ENCODE measurements around the gene ASTN2.
"Not testable (repeated sequence)": the region's sequence is repeated elsewhere in the genome, so short reads cannot be mapped to it uniquely, and the experiment has no call there.

ASTN2 gene

GRCh38 chr9:116928289-116928688 is 486.6 kb downstream of the ASTN2 start:
- no peak for DNase-seq (ENCODE audit: low spot score)

- no peak for DNase-seq (ENCODE audit: low spot score)
Measured at GRCh38 chr9:116927726-116928125, 487.1 kb downstream of the ASTN2 start.

- DNase-seq (ENCODE audit: low spot score) = no peak
Measured at GRCh38 chr9:116925121-116925520, 489.7 kb downstream of the ASTN2 start.

- DNase-seq (ENCODE audit: low spot score) = no peak
Measured at GRCh38 chr9:116924462-116925110, 490.3 kb downstream of the ASTN2 start.

- DNase-seq (ENCODE audit: low spot score) = not testable (repeated sequence)
Measured at GRCh38 chr9:116917895-116918508, 496.9 kb downstream of the ASTN2 start.

DNA sequence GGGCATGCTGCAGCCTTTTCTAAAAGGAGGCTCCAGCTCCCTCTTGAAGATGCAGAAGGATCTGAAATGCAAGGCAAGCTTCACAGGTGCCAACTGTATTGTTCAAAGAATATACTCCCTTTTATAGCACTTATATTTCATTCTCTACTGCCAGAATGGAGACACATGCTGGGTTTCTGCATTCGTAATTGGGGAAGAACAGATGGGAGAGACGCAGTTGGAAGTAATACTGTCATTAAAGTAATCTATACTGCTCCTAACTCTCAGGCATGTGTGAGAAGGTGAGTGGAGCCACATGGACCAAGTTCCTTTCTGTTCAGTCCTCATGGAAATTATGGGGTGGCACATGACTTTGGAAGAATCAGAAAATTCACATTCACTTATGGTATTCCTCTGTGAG is 501.3 kb downstream of the ASTN2 start:
- DNase-seq (ENCODE audit: low spot score) = no peak

DNA sequence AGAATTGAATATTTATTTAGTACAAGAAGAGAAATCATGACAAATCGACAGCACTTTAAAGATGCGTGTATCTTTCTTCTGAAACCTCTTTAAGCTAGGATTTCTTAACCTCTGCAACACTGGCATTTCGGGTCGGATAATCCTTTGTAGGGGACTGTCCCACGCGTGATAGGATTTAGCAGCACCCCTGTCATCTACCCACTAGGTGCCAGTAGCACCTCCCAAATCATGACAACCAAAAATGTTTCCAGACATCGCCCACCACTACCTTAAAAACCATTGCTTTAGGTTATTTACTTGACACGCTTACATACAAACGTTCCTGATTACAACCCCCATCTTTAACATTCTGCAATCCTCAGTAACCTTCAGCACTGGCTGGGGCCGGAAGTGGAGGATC is 504.7 kb downstream of the ASTN2 start:
- no peak for DNase-seq (ENCODE audit: low spot score)

DNA sequence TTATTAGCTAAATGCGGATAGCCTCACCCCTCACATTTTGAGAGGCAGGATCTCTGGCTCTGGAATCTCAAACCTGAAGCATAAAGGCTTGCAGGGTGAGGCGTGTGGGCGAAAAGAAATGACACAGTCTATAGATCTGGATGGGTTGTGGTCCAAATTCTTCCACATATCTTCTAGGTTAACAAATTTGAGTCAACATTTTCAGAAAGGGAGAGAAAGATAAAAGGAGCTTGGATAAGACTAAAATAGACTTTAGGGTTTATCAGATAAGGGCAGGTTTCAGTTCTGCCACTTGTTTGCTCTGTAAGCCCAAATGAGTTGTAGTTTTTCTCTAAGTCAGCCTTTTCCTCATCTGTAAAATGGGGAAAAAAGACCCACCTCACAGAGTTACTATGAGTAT is 506.9 kb downstream of the ASTN2 start:
- DNase-seq (ENCODE audit: low spot score) = no peak

DNA sequence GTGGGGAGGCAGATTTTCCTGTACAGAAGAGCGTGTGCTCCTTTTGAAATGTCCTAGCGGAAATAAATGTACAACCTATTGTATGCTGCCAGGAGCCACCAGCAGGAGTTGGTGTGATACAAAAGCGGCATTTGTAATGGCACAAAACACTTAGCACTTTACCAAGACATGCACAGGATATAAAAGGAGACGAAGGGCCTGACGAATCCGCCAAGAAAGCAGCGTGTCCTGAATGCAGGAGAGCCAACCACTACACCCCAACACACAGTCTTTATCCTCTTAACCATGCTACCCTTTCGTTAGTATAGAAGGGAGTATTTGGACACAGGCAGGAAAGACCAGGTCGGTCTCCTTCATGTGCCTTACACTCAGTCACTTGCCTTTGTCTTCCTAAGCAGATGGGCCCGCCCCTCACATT is 509.7 kb downstream of the ASTN2 start:
- no peak for DNase-seq (ENCODE audit: low spot score)

DNA sequence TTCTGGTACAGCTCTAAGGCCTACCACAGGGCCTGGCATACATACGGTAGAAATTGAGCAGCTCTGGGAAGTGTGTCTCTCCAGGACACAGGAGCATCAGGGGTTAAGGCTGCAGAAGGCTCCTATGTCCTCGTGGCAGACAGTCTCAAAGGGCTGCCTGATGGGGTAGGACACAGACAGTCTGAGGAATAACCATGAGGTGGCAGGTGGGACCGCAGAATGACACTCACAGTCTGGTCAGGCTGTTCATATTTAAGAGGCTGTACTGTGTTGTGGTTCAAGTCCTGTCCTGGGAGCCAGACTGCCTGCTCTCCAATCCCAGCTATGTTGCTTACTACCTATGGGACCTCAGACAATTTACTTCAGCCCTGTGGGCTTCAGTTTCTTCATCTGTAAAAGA is 510.7 kb downstream of the ASTN2 start:
- DNase-seq (ENCODE audit: low spot score) = no peak

DNA sequence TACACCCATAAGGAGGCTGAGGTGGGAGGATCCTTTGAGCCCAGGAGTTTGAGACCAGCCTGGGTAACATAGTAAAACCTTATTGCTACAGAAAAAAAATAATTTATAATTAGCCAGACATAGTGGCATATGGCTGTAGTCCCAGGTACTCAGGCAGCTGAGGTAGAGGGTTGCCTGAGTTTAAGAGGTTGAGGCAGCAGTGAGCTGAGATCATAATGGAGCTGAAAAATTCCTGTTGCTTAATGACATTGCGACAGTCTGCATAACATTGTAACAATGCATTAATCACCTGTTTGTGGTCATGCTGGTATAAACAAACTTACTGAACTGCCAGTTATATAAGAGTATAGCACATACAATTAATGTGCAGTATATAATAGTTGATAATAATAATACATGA is 513.6 kb downstream of the ASTN2 start:
- no peak for DNase-seq (ENCODE audit: low spot score)

GRCh38 chr9:116900543-116900942 is 514.3 kb downstream of the ASTN2 start:
- no peak for DNase-seq (ENCODE audit: low spot score)

GRCh38 chr9:116900007-116900367 is 514.9 kb downstream of the ASTN2 start:
- no peak for DNase-seq (ENCODE audit: low spot score)

- DNase-seq (ENCODE audit: low spot score) = no peak
Measured at GRCh38 chr9:116899337-116900006, 515.4 kb downstream of the ASTN2 start.

DNA sequence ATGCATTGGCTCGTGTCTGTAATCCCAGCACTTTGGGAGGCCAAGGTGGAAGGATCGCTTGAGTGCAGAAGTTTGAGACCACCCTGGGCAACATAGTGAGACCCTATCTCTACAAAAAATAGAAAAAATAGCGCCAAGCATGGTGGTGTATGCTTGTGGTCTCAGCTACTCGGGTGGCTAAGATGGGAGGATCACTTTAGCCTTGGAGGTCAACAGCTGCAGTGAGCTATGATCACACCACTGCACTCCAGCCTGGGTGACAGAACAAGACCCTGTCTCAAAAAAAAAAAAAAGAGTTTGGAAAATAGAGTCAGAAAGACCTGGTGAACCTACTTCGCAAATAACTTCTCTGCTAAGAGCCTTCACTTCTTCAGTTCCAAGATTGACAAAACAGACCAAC is 516.7 kb downstream of the ASTN2 start:
- DNase-seq (ENCODE audit: low spot score) = not testable (repeated sequence)

DNA sequence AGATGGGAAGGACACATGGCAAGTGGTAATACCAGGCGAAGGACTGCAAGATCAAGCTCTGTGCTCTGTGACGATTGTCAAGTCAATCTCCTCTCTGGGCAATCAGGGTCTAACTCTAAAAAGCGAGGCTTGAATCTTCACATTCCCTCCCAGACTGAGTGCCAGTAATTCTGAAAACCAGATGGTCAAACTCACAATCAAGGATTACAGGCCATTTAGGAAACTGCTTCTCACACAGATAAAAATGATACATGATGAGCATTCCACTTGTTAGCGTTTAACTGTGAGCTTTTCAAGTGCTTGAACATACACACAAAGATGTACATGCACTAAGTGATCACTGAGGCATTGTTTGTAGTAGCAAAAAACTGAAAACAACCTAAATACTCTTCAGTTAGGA is 517.7 kb downstream of the ASTN2 start:
- no peak for DNase-seq (ENCODE audit: low spot score)

DNA sequence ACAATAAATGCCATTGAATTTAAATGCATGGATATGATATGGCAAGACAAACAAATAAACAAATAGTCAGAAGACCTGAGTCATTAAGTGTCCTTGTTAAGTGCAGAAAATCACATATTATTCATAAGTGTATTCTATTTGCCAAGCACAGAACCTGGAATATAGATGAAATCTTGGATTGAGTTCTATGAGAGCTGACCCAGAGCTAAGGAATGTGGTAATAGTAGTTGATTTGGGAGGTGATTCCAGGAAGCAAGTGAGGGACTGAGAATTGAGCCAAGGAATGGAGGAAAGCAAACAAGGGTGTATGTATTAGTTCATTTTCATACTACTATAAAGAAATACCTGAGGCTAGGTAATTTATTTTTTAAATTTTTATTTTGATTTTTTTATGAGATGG is 518.9 kb downstream of the ASTN2 start:
- DNase-seq (ENCODE audit: low spot score) = no peak

- DNase-seq (ENCODE audit: low spot score) = no peak
Measured at GRCh38 chr9:116891424-116891823, 523.4 kb downstream of the ASTN2 start.

DNA sequence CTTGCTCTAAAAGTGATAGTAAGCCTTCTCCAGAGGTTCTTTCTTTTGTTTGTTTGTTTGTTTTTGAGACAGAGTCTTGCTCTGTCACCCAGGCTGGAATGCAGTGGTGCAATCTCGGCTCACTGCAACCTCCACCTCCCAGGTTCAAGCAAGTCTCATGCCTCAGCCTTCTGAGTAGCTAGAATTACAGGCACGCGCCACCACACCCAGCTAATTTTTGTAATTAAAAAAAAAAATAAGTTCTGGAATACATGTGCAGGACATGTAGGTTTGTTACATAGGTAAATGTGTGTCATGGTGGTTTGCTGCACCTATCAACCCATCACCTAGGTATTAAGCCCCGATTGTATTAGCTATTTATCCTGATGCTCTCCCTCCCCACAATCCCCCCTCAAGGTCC is 526.4 kb downstream of the ASTN2 start:
- not testable (repeated sequence) for DNase-seq (ENCODE audit: low spot score)

GRCh38 chr9:116888066-116888465 is 526.8 kb downstream of the ASTN2 start:
- no peak for DNase-seq (ENCODE audit: low spot score)

GRCh38 chr9:116883676-116884075 is 531.2 kb downstream of the ASTN2 start:
- no peak for DNase-seq (ENCODE audit: low spot score)

DNA sequence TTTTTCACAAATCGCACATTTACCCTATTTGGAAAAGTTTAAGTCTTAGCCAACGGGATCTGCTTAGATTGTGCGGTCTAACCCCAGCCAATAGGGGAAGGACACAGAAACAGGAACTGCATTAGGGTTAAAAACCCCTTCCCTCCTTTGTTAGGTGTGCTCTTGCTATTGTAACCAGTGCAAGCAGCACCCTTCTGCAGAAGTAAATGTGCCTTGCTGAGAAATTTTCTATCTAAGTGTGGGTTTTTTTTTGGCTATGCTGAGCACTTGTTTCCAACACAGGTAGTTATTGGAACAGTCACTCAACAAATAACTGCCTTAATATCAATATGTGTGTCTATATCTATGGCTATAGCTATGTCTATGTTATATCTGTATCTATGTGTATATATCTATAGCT is 537.8 kb downstream of the ASTN2 start:
- DNase-seq (ENCODE audit: low spot score) = no peak

DNA sequence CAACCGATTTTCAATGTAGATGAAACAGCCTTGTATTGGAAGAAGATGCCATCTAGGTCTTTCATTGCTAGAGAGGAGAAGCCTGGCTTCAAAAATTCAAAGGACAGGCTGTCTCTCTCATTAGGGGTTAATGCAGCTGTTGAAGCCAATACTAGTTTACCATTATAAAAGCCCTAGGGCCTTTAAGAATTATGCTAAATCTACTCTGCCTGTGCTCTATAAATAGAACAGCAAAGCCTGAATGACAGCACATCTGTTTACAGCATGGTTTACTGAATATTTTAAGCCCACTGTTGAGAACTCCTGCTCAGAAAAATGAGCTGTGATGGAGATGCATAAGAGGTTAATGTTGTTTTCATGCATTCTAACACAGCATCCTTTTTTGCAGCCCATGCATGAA is 539.3 kb downstream of the ASTN2 start:
- DNase-seq (ENCODE audit: low spot score) = no peak
